Keratinocyte (primary cell): Measurements from ENCODE around the gene DSG2. TPM values are rescaled to one million over a fixed set of nuclear protein-coding genes. Genes with fewer than 3 reads are reported as not detected.

Source experiments
- DNase-seq: peaks from one replicate; pipeline ENCODE4 v3.0.0-alpha.2; 2011; ENCODE audit warnings: low read depth, missing footprints, low spot score
- FAIRE-seq: peaks from 2 replicates; lab custom pipeline; 2011; peaks lifted over from hg19 to GRCh38; lab: Jason Lieb, UNC
- H2AFZ ChIP-seq: 2 replicates; pipeline ENCODE4 v1.6.0; 2012; ENCODE audit warnings: low read length, control low read depth, inconsistent platforms; ENCODE audit not compliant: control insufficient read depth
- H3K27ac ChIP-seq: 2 replicates; pipeline ENCODE4 v1.5.1; 2011; ENCODE audit warnings: low read length; ENCODE audit not compliant: control insufficient read depth, insufficient read depth
- H3K27me3 ChIP-seq: 3 replicates; pipeline ENCODE4 v1.6.0; 2011; ENCODE audit warnings: low read length; ENCODE audit not compliant: control insufficient read depth, insufficient read depth; ENCODE audit errors: extremely low read depth
- H3K36me3 ChIP-seq, 2 experiments: 2 replicates in 1 of 2; 3 replicates in 1 of 2; pipeline ENCODE4 v1.5.1; 2011; ENCODE audit warnings: low read length in 2 of 2, mild to moderate bottlenecking in 1 of 2; ENCODE audit not compliant: control insufficient read depth in 2 of 2, insufficient read depth in 2 of 2; ENCODE audit errors: extremely low read depth in 1 of 2
- H3K4me1 ChIP-seq: 3 replicates; pipeline ENCODE4 v1.5.1; 2011; ENCODE audit warnings: low read length; ENCODE audit not compliant: control insufficient read depth, insufficient read depth; ENCODE audit errors: extremely low read depth
- H3K4me2 ChIP-seq: 3 replicates; pipeline ENCODE4 v1.6.0; 2011; ENCODE audit warnings: low read depth, low read length; ENCODE audit not compliant: control insufficient read depth, insufficient read depth; ENCODE audit errors: extremely low read depth
- H3K4me3 ChIP-seq, 3 experiments: fragments of 200-600 bp in 1 of 3; sonication (generic) in 1 of 3; 2 replicates in 2 of 3; 3 replicates in 1 of 3; pipeline ENCODE4 v1.5.1; 2011 to 2016; ENCODE audit warnings: low read length in 3 of 3, mild to moderate bottlenecking in 3 of 3, control low read depth in 2 of 3, inconsistent platforms in 1 of 3, low read depth in 1 of 3, mixed read lengths in 1 of 3, mixed run types in 1 of 3, moderate library complexity in 1 of 3; ENCODE audit not compliant: control insufficient read depth in 2 of 3, insufficient read depth in 2 of 3; ENCODE audit errors: extremely low read depth in 1 of 3
- H3K79me2 ChIP-seq: 2 replicates; pipeline ENCODE4 v1.6.0; 2012; ENCODE audit warnings: low read length; ENCODE audit not compliant: control insufficient read depth, insufficient read depth
- H3K9ac ChIP-seq: 3 replicates; pipeline ENCODE4 v1.6.0; 2011; ENCODE audit warnings: low read length; ENCODE audit not compliant: control insufficient read depth, insufficient read depth; ENCODE audit errors: extremely low read depth
- H3K9me1 ChIP-seq: 3 replicates; pipeline ENCODE4 v1.6.0; 2011; ENCODE audit warnings: low read length; ENCODE audit not compliant: control insufficient read depth, insufficient read depth; ENCODE audit errors: extremely low read depth
- H3K9me3 ChIP-seq: 2 replicates; pipeline ENCODE4 v1.5.1; 2012; ENCODE audit warnings: low read depth, low read length; ENCODE audit not compliant: control insufficient read depth
- H4K20me1 ChIP-seq: 3 replicates; pipeline ENCODE4 v1.6.0; 2011; ENCODE audit warnings: low read length; ENCODE audit not compliant: control insufficient read depth, insufficient read depth; ENCODE audit errors: extremely low read depth
- EZH2 ChIP-seq: IDR thresholded peaks from one replicate; pipeline ENCODE4 v1.6.1; 2012; ENCODE audit warnings: inconsistent platforms, mild to moderate bottlenecking, low read length, moderate library complexity
- dilution Hi-C: fragments of 300-500 bp; cut with MboI; formaldehyde crosslinking; loops from one replicate; pipeline ENCODE4 v1.7.0; 2020; ENCODE audit warnings: low sequenced_read_pairs; ENCODE audit not compliant: extremely low pct_ligation_motif_present
- polyA plus RNA-seq, 5 experiments: library from polyadenylated mRNA; depleted of rRNA in 3 of 5; stranded (reverse) in 3 of 5; stranded (forward) in 1 of 5; unstranded in 1 of 5; fragments of >200 nt; gene quantifications; 1 replicate in 1 of 5; 2 replicates in 3 of 5; 3 replicates in 1 of 5; pipeline versions ENCODE4 v1.2.1 to v1.2.3, GENCODE V29; 2011 to 2012; ENCODE audit warnings: missing spikeins in 2 of 5, low read depth in 1 of 5, low replicate concordance in 1 of 5
- TF ChIP-seq, protein P1 (sequence below), 3 experiments: IDR thresholded peaks in 1 of 3; conservative IDR thresholded peaks in 1 of 3; optimal IDR thresholded peaks in 1 of 3; 2 replicates in 2 of 3; 3 replicates in 1 of 3; pipeline versions ENCODE3 to v1.5.1; 2011; ENCODE audit warnings: low read length in 3 of 3, mild to moderate bottlenecking in 3 of 3, moderate library complexity in 2 of 3, control low read depth in 1 of 3, inconsistent platforms in 1 of 3; ENCODE audit not compliant: insufficient read depth in 2 of 3; ENCODE audit errors: extremely low read depth in 1 of 3

The DSG2 gene
- polyA plus RNA-seq, 1 donor (not counting 4 experiments of a cell fraction or from before 2014, with no cell fraction given) = 140 TPM

DNA sequence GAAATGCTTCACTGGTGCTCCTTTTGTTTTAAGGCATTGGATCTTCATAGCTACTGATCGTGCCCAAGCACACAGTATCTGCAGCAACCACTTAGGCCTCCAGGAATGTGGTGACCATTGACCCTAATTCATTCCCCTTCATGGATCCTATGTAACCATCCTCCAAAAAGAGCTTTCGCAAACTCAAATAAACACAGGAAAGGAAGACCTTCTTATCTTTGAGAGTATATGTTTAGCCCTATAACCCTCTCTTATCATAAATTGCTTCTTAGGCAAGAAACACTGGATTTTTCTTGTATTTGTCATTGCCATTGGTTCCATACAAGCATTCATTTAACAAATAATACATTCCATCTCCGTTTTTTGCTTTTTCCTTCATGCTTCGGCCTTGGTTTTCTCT lies 89.6 kb downstream of the DSG2 start:
- Histone ChIP-seq H4K20me1 (no peaks in the 10 kb centered on the region), H3K36me3 (no peaks in the 10 kb centered on the region), H3K9me1 (no peaks in the 10 kb centered on the region), H3K9me3 (no peaks in the 10 kb centered on the region), H3K79me2 (no peaks in the 10 kb centered on the region), H3K9ac (no peak overlapping the region), H3K27ac (no peak overlapping the region), H3K27me3 (no peaks in the 10 kb centered on the region), H3K4me1 (peaks cover 8% of the 10 kb centered on the region), H3K4me2 (no peak overlapping the region), H3K4me3 (no peak overlapping the region), H2AFZ (no peak overlapping the region)
- dilution Hi-C loops = no loop called here
- FAIRE-seq (no peak), DNase-seq (no peak)
- TF ChIP-seq, protein P1, sequence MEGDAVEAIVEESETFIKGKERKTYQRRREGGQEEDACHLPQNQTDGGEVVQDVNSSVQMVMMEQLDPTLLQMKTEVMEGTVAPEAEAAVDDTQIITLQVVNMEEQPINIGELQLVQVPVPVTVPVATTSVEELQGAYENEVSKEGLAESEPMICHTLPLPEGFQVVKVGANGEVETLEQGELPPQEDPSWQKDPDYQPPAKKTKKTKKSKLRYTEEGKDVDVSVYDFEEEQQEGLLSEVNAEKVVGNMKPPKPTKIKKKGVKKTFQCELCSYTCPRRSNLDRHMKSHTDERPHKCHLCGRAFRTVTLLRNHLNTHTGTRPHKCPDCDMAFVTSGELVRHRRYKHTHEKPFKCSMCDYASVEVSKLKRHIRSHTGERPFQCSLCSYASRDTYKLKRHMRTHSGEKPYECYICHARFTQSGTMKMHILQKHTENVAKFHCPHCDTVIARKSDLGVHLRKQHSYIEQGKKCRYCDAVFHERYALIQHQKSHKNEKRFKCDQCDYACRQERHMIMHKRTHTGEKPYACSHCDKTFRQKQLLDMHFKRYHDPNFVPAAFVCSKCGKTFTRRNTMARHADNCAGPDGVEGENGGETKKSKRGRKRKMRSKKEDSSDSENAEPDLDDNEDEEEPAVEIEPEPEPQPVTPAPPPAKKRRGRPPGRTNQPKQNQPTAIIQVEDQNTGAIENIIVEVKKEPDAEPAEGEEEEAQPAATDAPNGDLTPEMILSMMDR (optimal IDR thresholded peaks at IDR 0.05 in 1 of 3, IDR thresholded peaks at IDR 0.05 in 1 of 3, conservative IDR thresholded peaks at IDR 0.05 in 1 of 3; ENCODE audit: extremely low read depth in 1 of 3, insufficient read depth in 2 of 3, low read length in 3 of 3) = no peak
- TF ChIP-seq EZH2 = no peak

DNA sequence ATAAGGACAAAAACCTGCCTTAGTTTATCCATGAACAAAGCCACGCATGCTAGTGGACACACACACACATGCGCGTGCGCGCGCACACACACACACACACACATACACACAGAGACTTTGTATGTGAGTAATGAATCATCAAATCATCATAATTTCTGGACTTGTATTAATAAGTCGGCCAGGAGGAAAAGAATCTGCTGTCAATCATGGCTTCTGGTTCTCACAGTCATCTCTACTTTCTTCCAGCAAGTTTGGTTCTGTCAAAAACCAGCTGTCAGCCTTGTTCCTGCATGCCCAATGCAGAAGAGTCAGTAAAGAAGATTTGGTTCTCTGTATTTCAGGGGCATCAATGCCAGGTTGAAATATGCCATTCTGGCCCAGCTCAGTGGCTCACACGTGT lies 92.6 kb downstream of the DSG2 start:
- H3K4me2 ChIP-seq = peak overlapping the region; percentile 48
- H3K9ac ChIP-seq = no peak overlapping the region
- no peaks in the 10 kb centered on the region for H3K27me3 ChIP-seq
- H3K4me3 ChIP-seq = no peak overlapping the region
- DNase-seq (peak; percentile 60), FAIRE-seq (peak; percentile 72)
- H3K79me2 ChIP-seq = no peaks in the 10 kb centered on the region
- no peaks in the 10 kb centered on the region for H3K9me3 ChIP-seq
- no peak for TF ChIP-seq EZH2
- TF ChIP-seq, protein P1 (optimal IDR thresholded peaks at IDR 0.05 in 1 of 3, IDR thresholded peaks at IDR 0.05 in 1 of 3, conservative IDR thresholded peaks at IDR 0.05 in 1 of 3; ENCODE audit: extremely low read depth in 1 of 3, insufficient read depth in 2 of 3, low read length in 3 of 3) = no peak
- H3K4me1 ChIP-seq = peaks cover 8% of the 10 kb centered on the region
- no peaks in the 10 kb centered on the region for H3K36me3 ChIP-seq
- H2AFZ ChIP-seq = no peak overlapping the region
- no peaks in the 10 kb centered on the region for H4K20me1 ChIP-seq
- dilution Hi-C loops = no loop called here
- H3K27ac ChIP-seq = no peak overlapping the region
- H3K9me1 ChIP-seq = no peaks in the 10 kb centered on the region
